ENCODE measurements around the gene KLF13.

DNA sequence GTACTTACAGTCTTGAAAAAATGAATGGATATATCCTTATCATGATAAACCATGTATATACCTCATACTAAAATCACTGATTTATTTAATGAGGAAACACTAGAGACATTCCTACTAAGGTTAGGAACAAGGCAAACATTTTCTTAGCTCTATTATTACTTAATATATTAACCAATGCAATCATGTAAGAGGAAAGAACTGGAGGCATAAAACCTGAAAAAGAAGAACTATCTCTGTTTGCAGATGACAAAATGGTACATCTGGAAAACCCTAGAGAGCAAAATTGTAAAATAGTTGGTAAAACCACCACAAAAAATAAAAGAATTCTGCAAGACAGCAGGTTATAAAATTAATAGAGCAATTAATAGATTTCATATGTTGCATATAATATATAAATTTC lies 81.2 kb downstream of the KLF13 start:
- TF ChIP-seq EP300 (IDR thresholded peaks at IDR 0.05): no peak
- TF ChIP-seq, protein P1, sequence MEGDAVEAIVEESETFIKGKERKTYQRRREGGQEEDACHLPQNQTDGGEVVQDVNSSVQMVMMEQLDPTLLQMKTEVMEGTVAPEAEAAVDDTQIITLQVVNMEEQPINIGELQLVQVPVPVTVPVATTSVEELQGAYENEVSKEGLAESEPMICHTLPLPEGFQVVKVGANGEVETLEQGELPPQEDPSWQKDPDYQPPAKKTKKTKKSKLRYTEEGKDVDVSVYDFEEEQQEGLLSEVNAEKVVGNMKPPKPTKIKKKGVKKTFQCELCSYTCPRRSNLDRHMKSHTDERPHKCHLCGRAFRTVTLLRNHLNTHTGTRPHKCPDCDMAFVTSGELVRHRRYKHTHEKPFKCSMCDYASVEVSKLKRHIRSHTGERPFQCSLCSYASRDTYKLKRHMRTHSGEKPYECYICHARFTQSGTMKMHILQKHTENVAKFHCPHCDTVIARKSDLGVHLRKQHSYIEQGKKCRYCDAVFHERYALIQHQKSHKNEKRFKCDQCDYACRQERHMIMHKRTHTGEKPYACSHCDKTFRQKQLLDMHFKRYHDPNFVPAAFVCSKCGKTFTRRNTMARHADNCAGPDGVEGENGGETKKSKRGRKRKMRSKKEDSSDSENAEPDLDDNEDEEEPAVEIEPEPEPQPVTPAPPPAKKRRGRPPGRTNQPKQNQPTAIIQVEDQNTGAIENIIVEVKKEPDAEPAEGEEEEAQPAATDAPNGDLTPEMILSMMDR (IDR thresholded peaks at IDR 0.05): no peak
- no peak for TF ChIP-seq POLR2A (IDR thresholded peaks at IDR 0.05)
- no peak for TF ChIP-seq POLR2AphosphoS5 (IDR thresholded peaks at IDR 0.05)

Data from sigmoid colon (tissue), 4 donors.